Skin epidermis (tissue), 12 donors: ENCODE data around the gene PPP2R5A.
A peak's percentile ranks its signal among the peaks of the same experiment; 100 is the strongest.

ENCODE experiments used
- H3K27ac ChIP-seq, 21 experiments: fragments of 200-600 bp; sonication (generic) in 11 of 21; one replicate each; pipeline ENCODE4 v1.5.0; 2020; ENCODE audit warnings: mild to moderate bottlenecking in 3 of 21, inconsistent platforms in 2 of 21, moderate library complexity in 2 of 21
- H3K4me3 ChIP-seq, 7 experiments: fragments of 200-600 bp; sonication (generic) in 2 of 7; one replicate each; pipeline ENCODE4 v1.5.0; 2020; ENCODE audit warnings: inconsistent platforms in 2 of 7, mild to moderate bottlenecking in 2 of 7, moderate library complexity in 1 of 7

PPP2R5A gene

GRCh38 chr1:212261361-212261929, 23.8 kb upstream of the PPP2R5A start:
- Histone ChIP-seq H3K27ac (peak overlapping the region in 6 of 21 experiments; percentile 7 to 56 (median 14)), H3K4me3 (no peak overlapping the region)

- Histone ChIP-seq H3K4me3 (no peak overlapping the region), H3K27ac (no peak overlapping the region)
Measured at GRCh38 chr1:212267017-212267416, 18.2 kb upstream of the PPP2R5A start.

DNA sequence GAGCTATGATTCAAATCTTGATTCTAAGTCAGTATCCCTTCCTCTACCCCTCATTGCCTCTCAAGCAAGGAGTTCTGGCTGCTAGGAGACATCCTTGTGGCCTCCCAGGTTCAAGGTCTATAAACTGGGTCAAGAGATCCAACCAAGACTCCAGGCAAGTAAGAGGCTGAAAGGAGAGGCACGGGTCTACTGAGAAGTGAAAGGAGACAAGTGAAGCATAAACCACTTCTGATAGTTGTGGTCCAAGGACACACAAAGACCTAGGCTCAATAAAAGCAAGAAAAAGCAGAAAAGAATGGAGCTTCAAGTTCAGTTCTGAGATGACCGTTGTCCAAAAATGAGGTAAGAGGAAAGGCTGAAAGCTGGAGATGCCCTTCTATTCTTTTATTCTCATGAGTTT, 17.8 kb upstream of the PPP2R5A start:
- no peak overlapping the region for H3K27ac ChIP-seq
- no peak overlapping the region for H3K4me3 ChIP-seq

GRCh38 chr1:212269306-212269705, 15.9 kb upstream of the PPP2R5A start:
- Histone ChIP-seq H3K27ac (no peak overlapping the region), H3K4me3 (no peak overlapping the region)

DNA sequence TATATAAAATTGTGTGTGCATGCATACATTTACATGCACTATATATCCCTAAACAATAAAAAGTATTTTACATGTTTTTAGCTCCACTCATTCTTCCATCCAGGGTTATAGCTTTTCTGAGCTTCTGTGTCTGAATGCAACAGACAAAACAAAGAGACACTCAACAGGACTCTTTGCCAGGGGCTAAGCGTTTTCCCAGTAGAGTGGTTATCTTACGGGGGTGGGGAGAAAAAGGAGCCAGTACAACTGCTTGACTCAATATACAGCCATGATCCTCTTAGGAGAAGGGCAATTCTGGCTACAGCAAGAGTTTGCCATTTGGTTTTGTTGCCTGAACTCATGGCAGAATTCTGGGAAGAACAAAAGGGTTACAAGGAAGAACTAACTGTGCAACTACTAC, 14.6 kb upstream of the PPP2R5A start:
- Histone ChIP-seq H3K4me3 (no peak overlapping the region), H3K27ac (no peak overlapping the region)

- H3K27ac ChIP-seq: no peak overlapping the region
Measured at GRCh38 chr1:212271234-212271633, 14.0 kb upstream of the PPP2R5A start.

DNA sequence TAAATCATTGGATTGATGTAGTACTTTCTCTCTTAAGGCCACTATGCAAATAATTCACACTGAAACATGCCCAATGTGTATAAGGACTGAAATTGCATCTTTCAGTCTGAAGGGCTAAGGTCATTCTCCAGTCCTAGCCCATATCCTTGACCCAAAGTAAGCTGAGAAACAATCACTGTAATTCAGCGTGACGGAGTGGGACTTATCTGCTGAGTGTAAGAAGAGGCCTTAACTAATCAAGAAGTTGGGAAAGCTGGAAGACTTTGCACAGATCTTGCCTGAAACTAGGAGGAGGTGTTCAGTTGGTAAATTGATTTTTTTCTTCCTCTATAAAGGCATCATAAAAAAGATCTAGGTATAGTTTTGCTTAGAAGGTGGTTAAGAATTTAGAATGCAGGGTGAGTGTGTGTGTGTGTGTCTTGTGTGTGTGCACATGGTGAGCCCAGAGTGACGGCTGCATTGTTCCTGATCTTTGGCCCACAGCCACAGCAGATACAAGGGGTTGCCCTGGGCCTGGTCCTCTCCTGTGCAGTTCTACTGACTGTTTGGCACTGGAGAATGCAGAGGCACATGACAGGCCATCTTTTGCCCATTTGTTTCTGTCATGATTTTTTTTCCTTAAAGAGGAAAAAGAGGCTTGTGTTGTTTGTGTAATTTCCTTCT, 13.3 kb upstream of the PPP2R5A start:
- no peak overlapping the region for H3K27ac ChIP-seq
- H3K4me3 ChIP-seq: no peak overlapping the region

More at GRCh38 chr1:212271234-212271633, 14.0 kb upstream of the PPP2R5A start:
- no peak overlapping the region for H3K4me3 ChIP-seq

DNA sequence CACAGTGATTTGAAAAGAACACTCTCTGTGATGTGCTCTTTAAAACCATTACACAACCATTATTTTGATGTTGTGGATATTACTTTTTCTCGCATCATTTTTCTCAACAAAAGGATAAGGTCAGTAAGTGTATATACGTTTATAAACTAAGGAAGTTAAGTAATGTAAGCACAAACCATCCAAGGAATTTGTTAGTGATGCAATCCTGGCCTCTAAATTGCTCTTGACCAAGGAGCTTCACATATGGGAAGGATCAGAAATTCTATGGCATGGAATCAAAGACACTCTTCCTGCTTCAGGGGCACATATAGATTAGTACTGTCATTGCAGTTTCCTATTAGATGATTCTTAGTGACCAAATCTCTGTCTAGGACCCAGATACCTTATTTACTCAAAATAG, 3.6 kb upstream of the PPP2R5A start:
- Histone ChIP-seq H3K27ac (no peak overlapping the region), H3K4me3 (no peak overlapping the region)

DNA sequence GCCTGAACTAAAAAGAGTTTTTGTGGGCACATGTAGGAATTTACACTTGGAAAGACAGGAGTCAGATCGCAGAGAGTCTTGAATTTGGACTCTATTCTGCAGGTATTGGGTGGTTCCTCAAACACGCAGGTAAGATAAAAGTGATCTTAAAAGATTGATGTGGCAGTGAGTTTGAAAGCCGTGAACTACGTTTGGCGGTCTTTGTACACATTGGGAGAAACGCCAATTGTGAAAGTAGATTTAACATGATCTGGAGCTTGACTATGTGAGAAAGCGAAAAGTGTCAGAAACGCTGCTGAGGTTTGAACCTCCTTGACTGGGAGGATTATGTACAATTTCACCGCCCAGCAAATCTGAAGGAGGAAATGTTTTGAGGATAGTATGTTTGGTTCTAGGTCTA, 1.5 kb upstream of the PPP2R5A start:
- no peak overlapping the region for H3K4me3 ChIP-seq

DNA sequence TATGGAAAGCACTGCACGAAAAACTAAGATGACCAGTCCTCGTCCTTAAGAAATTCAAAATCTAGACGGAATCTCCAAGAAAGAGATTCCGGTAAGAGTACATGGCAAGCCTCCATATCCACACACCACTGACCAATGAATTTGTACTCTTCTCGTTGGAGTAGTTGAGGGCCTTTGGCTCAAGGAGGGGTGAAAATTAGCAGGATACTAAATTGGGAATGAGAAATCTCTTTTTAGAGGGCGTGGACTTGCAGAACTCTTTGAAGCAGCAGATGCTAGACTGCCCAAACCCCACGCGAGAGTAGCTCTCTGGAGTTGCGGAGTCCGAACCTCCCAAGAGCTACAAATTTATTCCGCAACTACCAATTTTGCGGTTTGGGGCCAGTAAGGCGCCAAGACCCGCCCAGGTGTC, 872 bp upstream of the PPP2R5A start:
- Histone ChIP-seq H3K27ac (peak overlapping the region in 20 of 21 experiments; percentile 69 to 100 (median 90)), H3K4me3 (peak overlapping the region; percentile 59 to 99 (median 77))

More for the DNA sequence above, 1.5 kb upstream of the PPP2R5A start:
- H3K27ac ChIP-seq: no peak overlapping the region

GRCh38 chr1:212285685-212286555, 710 bp downstream of the PPP2R5A start:
- H3K4me3 ChIP-seq: peak overlapping the region; percentile 69 to 99 (median 77)
- peak overlapping the region; percentile 91 to 100 (median 98) for H3K27ac ChIP-seq

DNA sequence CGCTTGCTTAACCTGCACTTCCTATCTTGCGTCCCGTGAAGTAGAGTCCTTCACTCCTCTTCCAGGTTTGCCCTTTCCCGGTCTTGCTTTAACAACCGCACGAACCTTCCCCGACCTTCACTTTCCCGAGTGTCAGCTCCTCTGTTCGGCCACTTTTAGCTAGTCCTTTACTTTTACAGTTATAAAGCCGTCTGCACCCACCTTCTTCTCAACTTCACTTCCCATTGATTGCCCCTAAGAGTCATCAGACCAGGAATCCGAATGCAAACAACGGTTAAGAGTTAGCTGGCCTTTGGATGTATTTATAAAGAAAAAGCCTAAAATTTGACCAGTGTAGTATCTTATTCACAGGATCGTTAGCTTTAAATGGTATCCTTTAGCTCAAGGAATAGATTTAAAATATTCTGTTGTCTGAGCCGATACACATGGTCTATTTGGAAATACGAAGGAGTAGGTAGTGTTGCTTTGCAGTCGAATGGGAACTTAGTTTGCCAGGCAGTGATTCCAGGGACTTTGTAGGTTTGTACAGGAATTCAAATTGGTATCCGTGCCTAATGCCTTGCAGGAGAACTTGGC, 1.4 kb downstream of the PPP2R5A start:
- peak overlapping the region; percentile 69 to 99 (median 77) for H3K4me3 ChIP-seq

DNA sequence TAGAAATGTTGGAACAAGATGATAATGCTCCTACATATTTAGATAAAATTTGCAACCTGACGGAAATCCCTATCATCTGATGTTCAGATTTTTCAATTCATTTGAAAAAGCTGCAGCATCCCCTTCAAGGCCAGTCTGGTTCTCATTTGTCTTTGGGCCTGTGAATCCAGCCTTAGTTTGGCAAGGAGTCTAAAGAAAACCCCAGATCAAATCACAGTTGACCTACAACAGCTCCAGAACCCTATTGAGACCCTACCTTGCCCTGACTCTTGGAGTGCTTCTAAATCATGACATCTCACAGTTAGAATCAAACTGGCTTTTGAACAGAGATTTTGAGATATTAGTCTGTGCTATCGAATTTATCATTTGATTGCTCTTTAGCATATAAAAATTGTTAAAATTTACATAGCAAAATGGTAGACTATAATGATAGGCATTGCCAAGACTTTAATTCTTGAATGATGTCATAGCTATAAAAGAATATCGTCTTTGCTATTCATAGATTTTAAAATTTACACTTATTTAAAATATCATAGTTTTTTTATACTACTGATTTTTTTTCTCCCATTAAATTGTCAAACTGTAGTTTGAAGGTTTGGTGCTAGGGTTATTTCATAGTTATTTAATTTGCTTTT, 2.2 kb downstream of the PPP2R5A start:
- peak overlapping the region in 15 of 21 experiments; percentile 41 to 100 (median 99) for H3K27ac ChIP-seq

More for the DNA sequence above, 1.4 kb downstream of the PPP2R5A start:
- peak overlapping the region; percentile 91 to 100 (median 98) for H3K27ac ChIP-seq

GRCh38 chr1:212287995-212288394, 2.8 kb downstream of the PPP2R5A start:
- Histone ChIP-seq H3K4me3 (peak overlapping the region in 5 of 7 experiments; percentile 6 to 99 (median 74)), H3K27ac (peak overlapping the region in 7 of 21 experiments; percentile 4 to 99 (median 47))

More for the DNA sequence above, 2.2 kb downstream of the PPP2R5A start:
- peak overlapping the region; percentile 69 to 99 (median 77) for H3K4me3 ChIP-seq

GRCh38 chr1:212288615-212289014, 3.4 kb downstream of the PPP2R5A start:
- H3K4me3 ChIP-seq: peak overlapping the region in 3 of 7 experiments; percentile 18 to 90 (median 74)
- peak overlapping the region in 3 of 21 experiments; percentile 4 to 47 (median 13) for H3K27ac ChIP-seq

DNA sequence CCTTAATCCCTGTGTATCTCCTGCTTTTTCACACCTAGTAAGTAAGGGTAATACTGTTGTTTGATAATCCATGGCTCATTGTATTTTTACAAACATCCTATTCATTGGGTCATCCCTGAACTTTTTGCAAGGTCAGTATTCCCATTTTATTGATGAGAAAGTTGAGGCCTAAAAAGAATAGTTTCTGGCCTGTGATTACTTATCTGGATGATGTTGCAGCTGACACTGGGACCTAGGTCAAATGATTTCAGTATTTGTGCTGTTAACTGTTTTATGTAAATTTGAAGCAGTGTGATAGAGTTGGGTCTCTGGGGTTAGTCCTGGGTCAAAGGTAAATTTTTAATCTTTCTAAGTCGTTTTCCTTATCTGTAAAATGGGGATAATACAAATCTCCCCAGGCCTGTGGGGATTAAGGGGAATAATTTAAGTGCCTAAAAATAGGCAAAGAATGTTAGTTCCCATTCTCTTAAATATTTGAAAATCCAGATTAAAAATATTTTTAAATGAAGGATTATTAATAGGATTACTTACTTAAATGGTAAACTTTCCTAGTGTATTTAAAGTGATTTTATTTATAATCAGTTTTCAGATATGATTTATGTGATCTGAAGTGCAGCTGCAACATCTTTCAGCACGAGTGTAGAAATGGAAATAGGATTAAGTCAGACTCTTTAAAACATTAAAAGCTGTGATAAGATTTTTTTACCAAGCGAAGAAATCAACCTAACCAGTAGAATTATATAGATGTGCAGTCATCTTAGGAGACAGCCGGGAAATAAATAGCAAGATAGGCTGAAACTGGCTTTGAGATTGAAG, 4.3 kb downstream of the PPP2R5A start:
- H3K4me3 ChIP-seq: no peak overlapping the region

GRCh38 chr1:212290608-212291007, 5.4 kb downstream of the PPP2R5A start:
- Histone ChIP-seq H3K4me3 (no peak overlapping the region), H3K27ac (peak overlapping the region in 2 of 21 experiments; percentile 20 to 39)

More for the DNA sequence above, 4.3 kb downstream of the PPP2R5A start:
- peak overlapping the region in 3 of 21 experiments; percentile 11 to 39 (median 11) for H3K27ac ChIP-seq

GRCh38 chr1:212291505-212292134, 6.4 kb downstream of the PPP2R5A start:
- H3K4me3 ChIP-seq: no peak overlapping the region
- H3K27ac ChIP-seq: peak overlapping the region in 1 of 21 experiments; percentile 50
